ENCODE measurements around the gene CMSS1. TPM values are rescaled to one million over a fixed set of nuclear protein-coding genes. Genes with fewer than 3 reads are reported as not detected.

The CMSS1 gene
- total RNA-seq, 4 donors from 2014 or later = 23.2 to 89.5 (median 67.6) TPM

- in situ Hi-C loops (cut with MboI; ENCODE audit: low sequenced_read_pairs in 4 of 4) = no loop called here
These were observed 40.0 kb upstream of the CMSS1 start for GRCh38 chr3:99777708-99778107.

DNA sequence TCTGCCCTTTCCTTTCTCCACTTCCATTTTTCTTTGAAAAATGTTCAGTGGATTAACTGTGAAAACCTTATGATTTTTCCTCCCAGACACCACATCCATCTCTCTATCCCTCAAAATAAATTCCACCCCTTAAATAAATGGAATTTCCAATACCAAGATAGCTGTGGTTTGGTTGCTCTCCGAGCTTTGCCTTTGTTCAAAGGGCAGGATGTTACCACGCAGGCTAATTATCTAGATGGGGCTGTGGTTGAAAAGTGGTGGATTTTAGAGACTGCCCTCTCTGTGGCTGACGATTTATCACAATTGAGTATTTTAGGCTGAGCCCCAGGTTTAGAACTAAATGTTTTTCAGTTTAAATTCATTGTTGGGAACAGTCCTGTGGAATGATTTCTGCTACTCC is 36.9 kb upstream of the CMSS1 start:
- H3K4me3 ChIP-seq = no peak overlapping the region
- no peak for TF ChIP-seq CTCF (IDR thresholded peaks at IDR 0.05 in 4 of 5, conservative IDR thresholded peaks at IDR 0.05 in 1 of 5)
- TF ChIP-seq POLR2A (IDR thresholded peaks at IDR 0.05) = no peak
- intact Hi-C loops (cut with DNase I; ENCODE audit: low total_unique reads) = no loop called here
- DNase-seq (no peak), ATAC-seq (no peak)
- H3K4me1 ChIP-seq = no peaks in the 10 kb centered on the region
- no peaks in the 10 kb centered on the region for H3K9me3 ChIP-seq
- no peak overlapping the region for H3K27ac ChIP-seq
- H3K36me3 ChIP-seq = no peaks in the 10 kb centered on the region
- no peaks in the 10 kb centered on the region for H3K27me3 ChIP-seq
- in situ Hi-C loops (cut with MboI; ENCODE audit: low sequenced_read_pairs in 4 of 4) = no loop called here

More at GRCh38 chr3:99777708-99778107, 40.0 kb upstream of the CMSS1 start:
- ATAC-seq = no peak
- no peak overlapping the region for H3K4me3 ChIP-seq
- H3K27ac ChIP-seq = no peak overlapping the region
- no peaks in the 10 kb centered on the region for H3K27me3 ChIP-seq
- H3K36me3 ChIP-seq = no peaks in the 10 kb centered on the region
- no peak for DNase-seq
- no peaks in the 10 kb centered on the region for H3K9me3 ChIP-seq
- TF ChIP-seq CTCF (IDR thresholded peaks at IDR 0.05 in 4 of 5, conservative IDR thresholded peaks at IDR 0.05 in 1 of 5) (no peak), POLR2A (IDR thresholded peaks at IDR 0.05) (no peak)
- intact Hi-C loops (cut with DNase I; ENCODE audit: low total_unique reads) = no loop called here
- no peaks in the 10 kb centered on the region for H3K4me1 ChIP-seq

DNA sequence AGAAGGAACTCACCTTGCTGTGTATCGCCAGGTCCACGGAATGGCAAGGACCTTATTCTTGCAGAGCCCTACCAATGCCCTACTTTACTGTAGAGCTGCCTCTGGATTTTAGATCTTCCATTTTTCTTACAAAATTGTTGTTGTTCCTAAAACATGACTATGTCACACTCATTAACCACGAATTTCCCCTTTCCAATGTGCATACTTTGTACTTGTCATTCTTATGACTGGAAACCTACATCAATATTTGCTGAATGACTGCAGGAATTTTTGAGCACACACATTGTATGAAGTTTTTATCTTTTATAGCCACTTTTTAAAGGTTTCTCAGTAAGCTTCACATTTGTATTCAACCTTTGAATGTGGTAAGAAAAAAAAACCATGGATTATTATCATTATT is 35.9 kb upstream of the CMSS1 start:
- no peak overlapping the region for H3K27ac ChIP-seq
- ATAC-seq (no peak), DNase-seq (no peak)
- H3K9me3 ChIP-seq = no peaks in the 10 kb centered on the region
- in situ Hi-C loops (cut with MboI; ENCODE audit: low sequenced_read_pairs in 4 of 4) (no loop called here), intact Hi-C loops (cut with DNase I; ENCODE audit: low total_unique reads) (no loop called here)
- no peak overlapping the region for H3K4me3 ChIP-seq
- H3K27me3 ChIP-seq = no peaks in the 10 kb centered on the region
- no peaks in the 10 kb centered on the region for H3K4me1 ChIP-seq
- TF ChIP-seq CTCF (IDR thresholded peaks at IDR 0.05 in 4 of 5, conservative IDR thresholded peaks at IDR 0.05 in 1 of 5) (no peak), POLR2A (IDR thresholded peaks at IDR 0.05) (no peak)
- no peaks in the 10 kb centered on the region for H3K36me3 ChIP-seq

DNA sequence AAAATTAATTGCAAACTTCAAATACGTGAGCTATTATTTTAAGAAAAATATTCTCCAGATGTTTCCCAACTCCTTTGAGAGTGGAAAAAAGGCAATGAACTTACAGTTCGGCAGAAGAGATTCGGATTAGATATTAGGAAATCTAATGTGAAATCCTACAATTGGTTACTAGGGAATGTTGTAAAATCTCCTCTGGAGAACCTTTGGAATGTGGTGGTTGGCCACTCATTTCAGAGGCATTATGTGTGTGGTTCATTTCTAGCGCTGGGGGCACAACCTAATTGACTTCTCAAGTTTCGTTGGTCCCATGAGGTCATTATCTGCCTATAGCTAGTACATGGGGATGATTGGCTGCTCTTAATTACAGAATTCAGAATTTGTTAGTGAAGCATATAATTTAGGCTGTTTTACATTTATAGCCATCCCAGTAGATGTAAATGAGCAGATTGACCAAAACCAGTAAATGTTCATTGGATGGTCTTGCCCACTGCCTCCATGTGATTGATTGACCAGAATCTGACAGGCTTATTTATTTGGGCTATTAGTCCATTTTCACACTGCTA is 34.6 kb upstream of the CMSS1 start:
- H3K27me3 ChIP-seq = no peaks in the 10 kb centered on the region
- no peaks in the 10 kb centered on the region for H3K36me3 ChIP-seq
- no peak overlapping the region for H3K27ac ChIP-seq
- no peak overlapping the region for H3K4me3 ChIP-seq
- H3K4me1 ChIP-seq = no peaks in the 10 kb centered on the region
- no peaks in the 10 kb centered on the region for H3K9me3 ChIP-seq
- TF ChIP-seq CTCF (IDR thresholded peaks at IDR 0.05 in 4 of 5, conservative IDR thresholded peaks at IDR 0.05 in 1 of 5) (no peak), POLR2A (IDR thresholded peaks at IDR 0.05) (no peak)
- DNase-seq (no peak), ATAC-seq (no peak)
- in situ Hi-C loops (cut with MboI; ENCODE audit: low sequenced_read_pairs in 4 of 4) (no loop called here), intact Hi-C loops (cut with DNase I; ENCODE audit: low total_unique reads) (no loop called here)
